Activated CD4-positive, alpha-beta T cell treated with anti-CD3 and anti-CD28 coated beads, Interleukin-2, amount 50 U/mL, for 24 hours (primary cell): ENCODE results near the gene DNAJC5G.

Experiments used
- DNase-seq, 2 donors: peaks; one replicate each; pipeline ENCODE4 v3.0.0-alpha.2; 2020; ENCODE audit warnings: low read depth in 1 of 2, low spot score in 1 of 2

Gene DNAJC5G, protein sequence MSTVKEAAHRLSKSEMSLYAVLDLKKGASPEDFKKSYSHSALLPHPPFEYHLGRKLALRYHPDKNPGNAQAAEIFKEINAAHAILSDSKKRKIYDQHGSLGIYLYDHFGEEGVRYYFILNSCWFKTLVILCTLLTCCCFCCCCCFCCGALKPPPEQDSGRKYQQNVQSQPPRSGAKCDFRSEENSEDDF

DNA sequence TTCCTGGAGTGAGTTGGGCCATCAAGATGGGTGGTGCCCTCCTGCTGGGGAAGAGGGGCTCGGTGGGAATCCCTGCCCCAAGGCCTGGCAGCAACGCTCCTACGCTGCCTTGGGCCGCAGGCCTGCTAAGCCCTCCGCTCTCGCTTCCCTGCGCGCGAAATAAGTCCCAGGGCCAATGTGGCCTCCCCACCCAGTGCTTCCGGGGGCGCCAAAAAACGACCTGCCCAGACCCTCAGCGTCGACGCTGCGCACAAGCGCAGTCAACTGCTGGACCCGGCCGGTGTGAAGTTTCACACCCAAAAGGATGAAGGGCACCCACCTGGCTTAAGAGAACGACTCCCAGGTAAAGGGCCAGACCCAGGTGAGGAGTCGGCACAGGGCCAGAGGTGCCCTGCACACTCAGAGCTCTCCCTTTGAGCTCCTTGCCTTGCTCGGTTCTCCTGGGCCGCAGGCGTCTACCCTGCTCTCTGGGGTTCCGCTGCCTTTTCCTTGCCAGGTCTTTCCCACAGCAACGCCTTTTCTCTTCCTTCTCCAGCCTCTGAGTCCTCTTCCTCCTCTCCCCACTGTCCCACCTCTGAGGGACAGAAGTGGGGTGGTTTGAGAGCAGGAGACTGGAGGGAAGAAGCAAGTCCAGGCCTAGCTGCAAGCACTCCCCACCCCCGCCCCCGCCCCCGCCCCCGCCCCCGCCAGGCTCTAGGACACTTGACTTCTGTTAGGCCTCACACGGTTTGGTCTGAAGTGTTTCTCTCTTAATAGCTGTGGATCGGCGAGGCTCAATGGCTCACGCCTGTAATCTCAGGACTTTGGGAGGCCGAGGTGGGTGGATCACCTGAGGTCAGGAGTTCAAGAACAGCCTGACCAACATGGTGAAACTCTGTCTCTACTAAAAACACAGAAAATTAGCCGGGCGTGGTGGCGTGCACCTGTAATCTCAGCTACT is at the start of gene DNAJC5G:
DNAJC5G (plus strand) TSS at position 223 of the 940 bp plus-strand sequence. CDS start 1,296 bp downstream, outside the sequence.
- no peak for DNase-seq

DNA sequence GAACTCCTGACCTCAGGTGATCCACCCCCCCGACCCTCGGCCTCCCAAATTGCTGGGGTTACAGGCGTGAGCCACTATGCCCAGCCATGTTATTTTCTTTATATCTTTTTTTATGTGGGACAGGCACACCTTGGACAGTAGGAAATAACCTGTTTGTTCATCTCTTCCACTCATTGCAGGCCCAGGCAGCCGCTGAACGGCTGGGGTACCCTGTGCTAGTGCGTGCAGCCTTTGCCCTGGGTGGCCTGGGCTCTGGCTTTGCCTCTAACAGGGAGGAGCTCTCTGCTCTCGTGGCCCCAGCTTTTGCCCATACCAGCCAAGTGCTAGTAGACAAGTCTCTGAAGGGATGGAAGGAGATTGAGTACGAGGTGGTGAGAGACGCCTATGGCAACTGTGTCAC is 49.7 kb upstream of the DNAJC5G start:
- DNase-seq, result no peak

DNA sequence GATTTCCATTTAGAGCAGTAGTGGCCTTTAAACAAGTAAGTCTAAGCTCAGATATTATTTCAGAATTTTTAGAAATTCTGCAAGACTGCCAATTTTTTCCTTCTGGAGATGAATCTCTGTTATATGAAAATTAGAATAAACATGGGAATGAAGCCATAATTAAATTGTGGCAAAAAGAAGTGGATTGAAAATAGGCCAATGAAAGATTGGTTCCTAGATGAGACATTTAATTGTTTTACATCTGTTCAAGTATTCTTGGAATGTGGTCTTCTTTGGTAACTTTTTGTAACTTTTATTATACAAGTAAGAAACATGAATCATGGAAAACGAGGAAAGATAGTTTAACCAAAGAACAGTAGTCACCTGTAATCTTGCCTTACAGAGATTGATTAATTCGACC is 47.7 kb upstream of the DNAJC5G start:
- no peak for DNase-seq

DNA sequence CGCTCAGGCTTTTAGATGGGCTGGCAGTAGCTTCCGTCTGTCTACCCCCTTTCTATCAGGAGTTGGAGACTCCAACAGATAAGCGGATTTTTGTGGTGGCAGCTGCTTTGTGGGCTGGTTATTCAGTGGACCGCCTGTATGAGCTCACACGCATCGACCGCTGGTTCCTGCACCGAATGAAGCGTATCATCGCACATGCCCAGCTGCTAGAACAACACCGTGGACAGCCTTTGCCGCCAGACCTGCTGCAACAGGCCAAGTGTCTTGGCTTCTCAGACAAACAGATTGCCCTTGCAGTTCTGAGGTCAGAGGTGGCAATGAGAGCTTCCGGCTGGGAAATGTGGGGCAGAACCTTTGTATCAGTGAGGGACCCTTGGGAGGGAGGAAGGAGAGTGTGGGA is 43.3 kb upstream of the DNAJC5G start:
- DNase-seq, result no peak

DNA sequence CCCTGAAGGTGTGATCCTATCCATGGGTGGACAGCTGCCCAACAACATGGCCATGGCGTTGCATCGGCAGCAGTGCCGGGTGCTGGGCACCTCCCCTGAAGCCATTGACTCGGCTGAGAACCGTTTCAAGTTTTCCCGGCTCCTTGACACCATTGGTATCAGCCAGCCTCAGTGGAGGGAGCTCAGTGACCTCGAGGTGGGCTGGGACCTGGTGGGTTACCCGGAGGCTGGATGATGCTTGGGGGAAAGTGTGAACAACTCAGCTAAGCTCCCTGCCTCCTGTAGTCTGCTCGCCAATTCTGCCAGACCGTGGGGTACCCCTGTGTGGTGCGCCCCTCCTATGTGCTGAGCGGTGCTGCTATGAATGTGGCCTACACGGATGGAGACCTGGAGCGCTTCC is 41.9 kb upstream of the DNAJC5G start:
- no peak for DNase-seq

DNA sequence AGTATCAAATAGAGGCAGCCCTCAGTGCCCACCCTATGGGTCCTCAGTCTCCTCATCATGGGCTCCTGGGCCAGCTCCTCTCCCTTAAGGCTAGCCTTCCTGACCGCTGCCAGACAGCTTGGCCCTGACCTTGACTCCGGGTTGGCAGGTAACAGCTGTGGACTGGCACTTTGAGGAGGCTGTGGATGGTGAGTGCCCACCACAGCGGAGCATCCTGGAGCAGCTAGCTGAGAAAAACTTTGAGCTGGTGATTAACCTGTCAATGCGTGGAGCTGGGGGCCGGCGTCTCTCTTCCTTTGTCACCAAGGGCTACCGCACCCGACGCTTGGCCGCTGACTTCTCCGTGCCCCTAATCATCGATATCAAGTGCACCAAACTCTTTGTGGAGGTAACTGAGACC is 39.1 kb upstream of the DNAJC5G start:
- no peak for DNase-seq

DNA sequence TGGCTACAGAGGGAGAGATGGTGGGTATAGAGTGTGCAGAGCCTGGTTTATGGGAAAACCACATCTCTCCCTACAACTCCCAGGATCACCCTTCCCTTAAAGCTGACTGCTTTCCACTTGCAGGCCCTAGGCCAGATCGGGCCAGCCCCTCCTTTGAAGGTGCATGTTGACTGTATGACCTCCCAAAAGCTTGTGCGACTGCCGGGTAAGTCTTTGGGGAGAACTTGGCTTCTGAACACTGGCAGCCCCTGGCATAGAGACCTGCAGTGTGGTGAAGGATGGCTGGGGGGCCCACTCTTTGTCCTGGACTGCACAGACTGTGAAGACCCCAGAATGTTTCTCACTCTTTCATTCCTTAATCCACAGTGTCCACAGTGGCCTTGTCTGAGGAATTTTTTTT is 38.6 kb upstream of the DNAJC5G start:
- no peak for DNase-seq

DNA sequence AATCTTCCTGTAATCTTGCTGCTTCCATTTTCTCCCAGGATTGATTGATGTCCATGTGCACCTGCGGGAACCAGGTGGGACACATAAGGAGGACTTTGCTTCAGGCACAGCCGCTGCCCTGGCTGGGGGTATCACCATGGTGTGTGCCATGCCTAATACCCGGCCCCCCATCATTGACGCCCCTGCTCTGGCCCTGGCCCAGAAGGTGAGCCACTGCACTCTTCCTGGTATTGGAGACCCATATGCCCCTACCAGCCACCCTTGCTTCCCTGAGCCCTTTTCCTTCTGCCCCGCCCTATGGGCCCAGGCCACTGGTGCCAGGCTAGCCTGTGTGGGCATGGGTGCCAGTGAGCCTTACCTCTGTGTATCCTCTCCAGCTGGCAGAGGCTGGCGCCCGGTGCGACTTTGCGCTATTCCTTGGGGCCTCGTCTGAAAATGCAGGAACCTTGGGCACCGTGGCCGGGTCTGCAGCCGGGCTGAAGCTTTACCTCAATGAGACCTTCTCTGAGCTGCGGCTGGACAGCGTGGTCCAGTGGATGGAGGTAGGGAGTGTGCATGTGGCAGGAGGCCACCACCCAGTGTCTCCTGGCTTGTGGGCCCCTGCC is 37.8 kb upstream of the DNAJC5G start:
- DNase-seq, result no peak

DNA sequence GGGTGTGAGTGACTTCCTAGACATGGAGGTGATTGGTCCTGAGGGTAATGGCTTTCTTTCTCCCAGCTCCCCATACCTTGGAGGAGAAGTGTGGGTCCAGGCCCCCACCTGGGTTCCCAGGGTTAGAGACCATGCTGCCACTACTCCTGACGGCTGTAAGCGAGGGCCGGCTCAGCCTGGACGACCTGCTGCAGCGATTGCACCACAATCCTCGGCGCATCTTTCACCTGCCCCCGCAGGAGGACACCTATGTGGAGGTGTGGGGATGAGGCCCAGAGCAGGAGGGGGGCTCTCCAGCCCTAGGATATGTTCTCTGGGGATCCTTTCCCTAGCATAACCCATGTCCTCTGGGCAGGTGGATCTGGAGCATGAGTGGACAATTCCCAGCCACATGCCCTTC is 36.3 kb upstream of the DNAJC5G start:
- DNase-seq, result no peak

DNA sequence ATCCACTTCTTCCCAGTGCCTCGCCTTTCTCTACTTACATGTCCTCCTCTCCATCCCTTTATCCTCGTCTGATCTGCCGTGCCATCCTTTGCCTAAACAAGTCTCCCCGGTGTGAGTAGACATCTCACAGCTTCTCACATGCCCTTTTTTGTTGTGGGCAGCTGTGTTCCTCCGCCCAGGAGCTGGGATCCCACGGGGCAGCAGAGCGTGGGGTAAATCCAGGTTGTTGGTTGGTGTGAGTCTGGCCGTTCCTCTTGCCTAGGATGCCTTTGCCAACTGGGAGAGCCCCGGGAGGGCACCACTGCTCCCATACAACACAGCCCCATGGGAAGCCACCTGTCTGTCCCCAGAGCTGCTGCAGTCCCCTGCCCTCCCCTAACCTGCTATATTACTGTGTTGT is 34.8 kb upstream of the DNAJC5G start:
- DNase-seq, result no peak

DNA sequence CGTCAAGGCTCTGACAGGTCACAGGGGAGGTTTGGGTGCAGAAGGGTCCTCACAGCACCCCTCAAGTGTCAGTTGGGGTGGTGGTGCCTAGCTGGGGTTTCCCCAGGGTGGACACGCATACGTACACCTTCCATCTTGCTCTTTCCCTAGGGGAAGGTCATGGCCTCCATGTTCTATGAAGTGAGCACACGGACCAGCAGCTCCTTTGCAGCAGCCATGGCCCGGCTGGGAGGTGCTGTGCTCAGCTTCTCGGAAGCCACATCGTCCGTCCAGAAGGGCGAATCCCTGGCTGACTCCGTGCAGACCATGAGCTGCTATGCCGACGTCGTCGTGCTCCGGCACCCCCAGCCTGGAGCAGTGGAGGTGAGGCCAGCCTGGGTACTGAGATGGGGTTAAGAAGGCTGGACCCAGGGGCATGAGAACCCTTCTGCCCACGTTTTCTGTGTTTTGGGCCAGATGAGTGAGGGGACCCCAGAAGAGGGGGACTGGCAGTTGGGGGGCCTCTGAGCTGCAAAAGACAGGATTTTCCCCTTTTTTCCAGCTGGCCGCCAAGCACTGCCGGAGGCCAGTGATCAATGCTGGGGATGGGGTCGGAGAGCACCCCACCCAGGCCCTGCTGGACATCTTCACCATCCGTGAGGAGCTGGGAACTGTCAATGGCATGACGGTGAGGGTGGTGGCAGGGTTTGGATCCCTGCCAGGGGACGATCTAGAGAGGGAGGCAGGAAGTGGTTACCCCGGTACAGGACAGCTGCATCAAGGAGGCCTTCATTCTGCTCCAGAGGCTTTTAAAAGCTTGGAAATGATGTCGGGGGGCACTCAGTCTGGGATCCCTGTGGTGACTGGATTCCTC is 33.2 kb upstream of the DNAJC5G start:
- no peak for DNase-seq

DNA sequence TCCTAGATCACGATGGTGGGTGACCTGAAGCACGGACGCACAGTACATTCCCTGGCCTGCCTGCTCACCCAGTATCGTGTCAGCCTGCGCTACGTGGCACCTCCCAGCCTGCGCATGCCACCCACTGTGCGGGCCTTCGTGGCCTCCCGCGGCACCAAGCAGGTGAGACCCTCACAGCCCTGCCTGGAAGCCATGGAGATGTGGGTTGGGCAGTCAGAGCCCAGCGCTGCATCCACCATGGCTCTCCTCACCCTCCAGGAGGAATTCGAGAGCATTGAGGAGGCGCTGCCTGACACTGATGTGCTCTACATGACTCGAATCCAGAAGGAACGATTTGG is 32.6 kb upstream of the DNAJC5G start:
- DNase-seq, result no peak

DNA sequence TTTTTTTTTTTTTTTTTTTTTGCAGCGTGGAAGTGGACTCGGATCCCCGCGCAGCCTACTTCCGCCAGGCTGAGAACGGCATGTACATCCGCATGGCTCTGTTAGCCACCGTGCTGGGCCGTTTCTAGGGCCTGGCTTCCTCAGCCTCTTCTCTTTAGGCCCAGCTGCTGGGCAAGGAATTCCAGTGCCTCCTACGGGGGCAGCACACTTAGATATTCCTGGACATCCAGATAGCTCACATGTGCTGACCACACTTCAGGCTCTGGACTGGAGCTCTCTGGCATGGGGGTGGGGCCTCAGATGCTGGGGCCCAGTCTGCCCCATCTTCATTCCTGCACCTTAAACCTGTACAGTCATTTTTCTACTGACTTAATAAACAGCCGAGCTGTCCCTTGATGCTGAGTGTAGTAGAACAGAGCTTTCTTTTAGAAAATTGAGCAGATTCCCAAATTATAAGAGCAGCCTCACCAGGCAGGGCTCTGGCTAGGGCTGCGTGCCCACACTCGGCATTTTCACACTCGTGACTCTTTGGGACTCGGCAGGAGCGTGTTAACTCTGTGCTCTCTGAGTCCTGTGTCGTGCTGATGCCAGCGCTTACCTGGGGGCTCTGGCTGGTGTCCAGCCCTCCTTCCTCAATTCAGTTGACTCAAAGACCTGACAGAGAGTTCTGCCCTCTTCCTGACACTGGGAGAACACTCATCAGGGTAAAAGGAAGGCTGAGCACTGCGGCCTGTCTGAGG is 31.7 kb upstream of the DNAJC5G start:
- no peak for DNase-seq

DNA sequence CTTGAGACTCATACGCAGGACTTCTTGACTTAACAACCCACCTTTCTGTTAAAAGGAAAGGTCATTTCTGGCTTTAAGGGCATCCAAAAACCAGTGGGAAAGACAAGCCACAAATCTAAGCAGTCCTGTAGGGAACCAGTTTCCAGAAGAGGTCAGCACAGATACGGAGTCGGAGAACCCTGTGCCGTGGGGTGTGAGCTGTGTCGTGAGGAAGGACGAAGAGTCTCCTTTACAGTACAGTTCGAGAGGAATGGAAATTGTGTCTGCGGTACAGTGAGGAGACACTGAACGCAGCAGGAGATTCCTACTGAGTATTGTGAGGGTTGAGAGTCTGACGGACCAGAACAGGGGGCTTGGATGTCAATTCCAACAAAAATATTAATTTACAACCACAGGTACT is 30.1 kb upstream of the DNAJC5G start:
- no peak for DNase-seq

DNA sequence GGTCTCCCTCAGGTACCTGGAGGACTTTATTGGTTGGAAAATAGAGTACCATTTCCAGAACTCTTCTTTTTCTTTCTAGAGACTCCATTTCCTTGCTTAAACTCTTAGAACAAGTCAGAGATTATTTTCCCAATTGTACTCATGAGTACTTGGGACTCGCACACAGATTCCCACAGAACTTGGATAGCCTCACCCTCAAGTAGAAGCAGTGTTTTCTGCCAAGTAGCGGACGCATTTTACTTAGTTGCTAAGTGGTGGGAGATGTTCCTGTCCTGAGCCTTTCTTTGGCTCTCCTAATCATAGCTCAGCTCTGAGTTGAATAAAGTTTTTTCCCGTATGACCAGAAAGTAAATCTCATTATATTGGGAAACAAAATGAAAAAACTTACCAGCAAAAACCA is 29.6 kb upstream of the DNAJC5G start:
- no peak for DNase-seq

DNA sequence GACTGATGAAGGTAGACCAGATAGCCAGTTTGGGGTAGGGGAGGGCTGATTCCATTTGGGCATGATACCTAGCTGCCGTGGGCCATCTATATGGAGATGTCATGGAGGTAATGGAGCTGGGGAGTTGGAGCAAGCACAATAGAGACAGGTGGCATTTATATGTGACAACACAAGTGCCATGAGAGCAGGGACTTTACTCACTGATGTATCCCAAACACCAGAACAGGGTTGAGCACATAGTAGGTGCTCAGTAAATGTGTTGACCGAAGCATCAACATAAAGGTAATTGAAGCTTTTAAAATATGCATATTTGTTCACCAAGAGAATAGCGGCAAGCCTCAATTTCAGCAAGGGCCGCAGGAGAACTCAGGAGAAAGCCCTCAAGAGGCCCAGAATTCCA is 27.3 kb upstream of the DNAJC5G start:
- DNase-seq, result no peak

DNA sequence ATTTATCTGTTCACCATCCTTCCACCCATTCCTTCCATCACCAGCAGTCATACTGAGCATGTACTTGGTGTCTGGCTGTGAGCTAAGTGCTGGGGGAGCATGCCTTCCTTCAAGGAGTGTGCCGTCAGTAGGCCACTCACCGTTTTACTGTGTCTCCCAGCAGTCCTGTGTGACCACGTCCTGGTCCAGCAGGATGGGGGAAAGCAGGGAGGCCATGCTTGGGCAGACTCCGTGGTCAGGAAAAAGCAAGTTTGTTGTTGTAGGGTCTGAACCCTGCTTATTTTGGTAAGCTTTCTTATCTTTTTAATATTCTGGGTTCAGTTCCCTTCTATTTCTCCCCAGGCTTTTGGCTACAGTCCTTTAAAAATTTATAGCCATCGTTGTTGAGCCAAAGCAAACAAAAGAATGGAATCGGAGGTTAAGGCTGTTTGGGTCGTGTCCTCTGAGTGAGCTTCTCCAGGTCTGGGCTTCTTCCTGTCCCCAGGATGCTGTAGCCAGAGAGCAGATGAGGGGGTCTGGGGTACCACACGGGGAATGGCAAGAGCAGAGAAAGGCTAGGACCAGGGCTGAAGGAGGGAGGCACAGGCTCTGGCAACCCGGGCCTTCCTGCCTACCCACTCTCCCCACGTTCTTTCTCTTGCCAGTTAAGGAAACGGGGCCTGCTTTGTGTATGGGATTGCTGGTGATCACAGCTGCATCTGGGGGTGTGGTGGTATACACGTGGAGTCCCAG is 25.9 kb upstream of the DNAJC5G start:
- no peak for DNase-seq

DNA sequence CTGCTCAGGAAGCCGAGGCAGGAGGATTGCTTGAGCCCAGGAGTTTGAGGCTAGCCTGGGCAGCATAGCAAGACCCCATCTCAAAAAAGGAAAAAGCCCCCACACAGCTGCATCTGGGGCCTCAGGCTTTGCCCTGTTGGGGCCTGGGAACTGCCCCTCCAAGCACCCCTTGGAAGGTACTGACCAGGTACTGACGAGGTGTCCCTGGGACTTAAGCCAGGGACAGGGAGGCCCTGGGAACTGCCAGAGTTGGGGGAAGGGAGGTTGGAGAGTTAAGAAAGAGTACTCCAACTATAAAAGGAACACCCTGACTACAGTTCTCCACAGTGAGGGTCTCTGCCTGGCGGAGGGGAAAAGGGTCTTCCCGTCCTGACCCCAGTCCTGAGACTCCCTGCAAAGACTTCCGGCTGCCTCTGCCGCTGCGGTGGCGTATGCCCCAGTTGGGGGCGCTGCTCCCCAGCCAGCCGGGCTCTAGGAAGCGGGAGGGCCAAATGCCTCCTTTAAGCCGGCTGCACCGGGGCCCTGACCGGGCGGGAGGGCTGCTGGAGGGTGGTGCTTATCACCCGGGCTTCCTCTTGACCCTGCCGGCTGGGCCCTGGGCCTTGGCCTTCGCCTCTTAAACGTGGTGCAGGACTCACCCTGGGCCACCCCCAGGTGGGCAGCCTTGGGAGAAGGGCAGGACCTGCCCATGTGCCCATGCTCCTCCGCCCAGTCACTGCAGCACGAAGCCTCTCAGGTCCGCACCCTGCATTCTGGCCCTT is 25.2 kb upstream of the DNAJC5G start:
- no peak for DNase-seq

DNA sequence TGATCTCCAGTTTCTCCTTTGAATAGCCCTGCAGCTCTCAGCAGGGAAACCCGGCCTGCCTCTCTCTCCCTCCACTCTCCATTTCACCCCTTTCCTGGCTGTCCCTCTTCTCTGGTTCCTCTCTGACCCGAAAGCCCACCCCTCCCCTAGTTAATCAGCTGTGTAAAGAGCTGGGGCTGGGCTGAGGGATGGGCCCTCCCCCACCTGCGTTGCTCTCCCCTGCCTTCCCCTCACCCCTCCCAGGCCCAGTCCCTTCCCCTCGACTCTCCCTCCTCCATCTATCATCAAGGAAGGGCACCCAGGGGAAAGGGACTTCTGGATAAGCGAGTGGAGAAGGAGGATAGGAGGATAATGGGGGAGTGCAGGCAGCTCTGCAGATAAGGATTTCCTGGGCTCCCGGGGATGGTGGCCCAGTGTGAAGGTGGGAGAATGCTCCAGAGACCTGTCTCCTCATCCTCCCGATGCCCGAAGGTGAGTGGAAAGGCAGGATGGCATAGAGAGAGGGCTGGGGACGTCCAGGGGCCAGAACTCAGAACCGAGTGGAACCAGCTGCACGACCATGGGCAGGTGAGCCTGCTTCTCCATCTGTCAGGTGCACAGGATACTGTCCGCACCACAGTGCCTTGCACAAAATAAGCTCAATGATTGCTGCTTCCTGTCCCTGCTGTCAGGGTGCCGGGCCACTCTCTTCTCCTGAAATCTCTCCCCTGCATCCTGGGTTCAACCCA is 24.4 kb upstream of the DNAJC5G start:
- no peak for DNase-seq
